Stimulated activated CD8-positive, alpha-beta memory T cell treated with anti-CD3 and anti-CD28 coated beads, Interleukin-12 subunit alpha, Interleukin-12 subunit beta, amount 100 ng/mL, for 24 hours (primary cell): ENCODE data around the gene ANKRD40CL.

Experiments
- DNase-seq: peaks from one replicate; pipeline ENCODE4 v3.0.0-alpha.2; 2020; ENCODE audit errors: extremely low read depth

Gene ANKRD40CL

DNA sequence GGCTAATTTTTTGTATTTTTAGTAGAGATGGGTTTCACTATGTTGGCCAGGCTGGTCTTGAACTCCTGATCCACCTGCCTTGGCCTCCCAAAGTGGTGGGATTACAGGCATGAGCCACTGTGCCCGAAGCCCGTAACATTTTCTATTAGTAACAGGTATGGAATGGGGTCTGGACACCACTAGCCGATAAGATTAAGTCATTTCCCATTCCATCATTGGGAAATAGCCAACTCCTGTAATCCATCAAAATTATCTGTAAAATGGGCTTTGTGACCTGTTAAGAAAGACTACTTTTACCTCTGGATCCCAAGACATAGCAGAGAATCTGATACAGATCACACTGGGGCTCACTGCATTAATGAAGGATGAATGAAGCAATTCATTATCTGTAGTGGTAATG lies 51.8 kb downstream of the ANKRD40CL start:
- DNase-seq = no peak

DNA sequence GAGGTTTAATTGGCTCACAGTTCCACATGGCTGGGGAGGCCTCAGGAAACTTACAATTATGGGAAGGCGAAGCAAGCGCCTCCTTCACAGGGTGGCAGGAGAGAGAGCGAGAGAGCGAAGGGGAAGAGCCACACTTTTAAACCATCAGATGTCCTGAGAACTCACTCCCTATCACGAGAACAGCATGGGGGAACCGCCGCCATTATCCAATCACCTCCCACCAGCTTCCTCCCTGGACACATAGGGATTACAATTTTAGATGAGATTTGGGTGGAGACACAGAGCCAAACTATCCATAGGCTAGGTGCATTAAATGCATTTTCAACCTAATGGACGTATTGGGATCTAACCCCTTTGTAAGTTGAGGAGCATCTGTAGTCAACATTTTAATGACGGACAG lies 54.7 kb downstream of the ANKRD40CL start:
- DNase-seq = no peak
